Neutrophil (primary cell): ENCODE measurements around the gene DGLUCY.
"Not testable (repeated sequence)": the region's sequence is repeated elsewhere in the genome, so short reads cannot be mapped to it uniquely, and the experiment has no call there.

Experiments
- H3K27ac ChIP-seq: fragments of 200-600 bp; sonication (generic); 2 replicates; pipeline ENCODE4 v1.5.1; 2016; ENCODE audit warnings: mild to moderate bottlenecking, moderate library complexity
- H3K27me3 ChIP-seq: fragments of 200-600 bp; sonication (generic); 2 replicates; pipeline ENCODE4 v1.6.0; 2016; ENCODE audit warnings: mild to moderate bottlenecking
- H3K36me3 ChIP-seq: fragments of 200-600 bp; sonication (generic); 2 replicates; pipeline ENCODE4 v1.5.1; 2017
- H3K4me1 ChIP-seq, 2 experiments: fragments of 200-600 bp in 1 of 2; sonication (generic) in 1 of 2; 1 replicate in 1 of 2; 2 replicates in 1 of 2; pipeline versions ENCODE4 v1.5.1 to v1.6.1; 2013 to 2016; ENCODE audit warnings: low read depth in 1 of 2, low read length in 1 of 2, mild to moderate bottlenecking in 1 of 2, moderate library complexity in 1 of 2; ENCODE audit not compliant: control insufficient read depth in 1 of 2, insufficient read depth in 1 of 2
- H3K4me3 ChIP-seq, 2 experiments: fragments of 200-600 bp in 1 of 2; sonication (generic) in 1 of 2; 1 replicate in 1 of 2; 2 replicates in 1 of 2; pipeline ENCODE4 v1.5.1; 2013 to 2016; ENCODE audit warnings: low read depth in 1 of 2, low read length in 1 of 2, mild to moderate bottlenecking in 1 of 2, moderate library complexity in 1 of 2
- H3K9me3 ChIP-seq: fragments of 200-600 bp; sonication (generic); 2 replicates; pipeline ENCODE4 v1.5.1; 2016
- CTCF ChIP-seq: fragments of 200-600 bp; sonication (generic); IDR thresholded peaks from 2 replicates; pipeline ENCODE4 v1.5.1; 2016; ENCODE audit warnings: antibody characterized with exemption

Gene DGLUCY

DNA sequence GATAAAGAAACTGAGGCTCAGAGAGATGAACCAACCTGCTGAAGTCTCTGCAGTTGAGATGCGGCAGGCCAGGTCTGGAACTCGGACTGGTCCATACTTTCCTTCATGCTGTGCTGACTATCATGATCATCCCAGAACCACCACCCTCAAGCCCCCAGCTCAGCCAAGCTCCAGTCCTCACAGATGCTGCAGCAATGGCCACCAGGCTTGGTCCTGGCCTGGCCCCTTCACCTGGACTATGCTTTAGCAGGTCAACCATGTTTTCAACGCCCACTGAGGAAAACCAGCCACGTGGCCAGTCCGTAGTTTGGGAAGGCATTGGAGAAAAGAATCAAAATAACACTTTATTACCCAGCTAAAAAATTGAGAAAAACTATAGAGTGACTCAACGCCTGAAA lies 129.2 kb downstream of the DGLUCY start:
- H3K27ac ChIP-seq: peak overlapping the region; percentile 73
- no peaks in the 10 kb centered on the region for H3K9me3 ChIP-seq
- H3K4me3 ChIP-seq: peak overlapping the region; percentile 17 to 43
- H3K27me3 ChIP-seq: no peaks in the 10 kb centered on the region
- no peak for TF ChIP-seq CTCF
- peaks cover 51 to 56% of the 10 kb centered on the region in 2 experiments for H3K4me1 ChIP-seq
- no peaks in the 10 kb centered on the region for H3K36me3 ChIP-seq

GRCh38 chr14:91244501-91244901 lies 130.6 kb downstream of the DGLUCY start, which contains the start of gene GPR68:
Gene GPR68 (minus strand): TSS chr14:91244704. CDS start chr14:91235050, 9,654 bp downstream.
- H3K4me3 ChIP-seq: peak within 1 kb of the TSS; percentile 17 to 43
- H3K9me3 ChIP-seq: no peaks in the 10 kb centered on the region
- no peak for TF ChIP-seq CTCF
- peak within 1 kb of the TSS; percentile 73 for H3K27ac ChIP-seq
- no peaks in the 10 kb centered on the region for H3K36me3 ChIP-seq
- H3K4me1 ChIP-seq: peaks cover 62 to 67% of the 10 kb centered on the region in 2 experiments
- H3K27me3 ChIP-seq: no peaks in the 10 kb centered on the region

- Histone ChIP-seq H3K27me3 (no peaks in the 10 kb centered on the region), H3K36me3 (no peaks in the 10 kb centered on the region), H3K4me1 (peaks cover 67 to 72% of the 10 kb centered on the region in 2 experiments), H3K4me3 (no peak overlapping the region), H3K9me3 (no peaks in the 10 kb centered on the region), H3K27ac (no peak overlapping the region)
- no peak for TF ChIP-seq CTCF
These were observed 131.2 kb downstream of the DGLUCY start for GRCh38 chr14:91245029-91245428.

- H3K27ac ChIP-seq, H3K4me3 ChIP-seq, H3K27me3 ChIP-seq, H3K36me3 ChIP-seq, H3K9me3 ChIP-seq: not testable (repeated sequence)
- peaks cover 70 to 73% of the 10 kb centered on the region in 2 experiments for H3K4me1 ChIP-seq
These were observed 131.7 kb downstream of the DGLUCY start for GRCh38 chr14:91245616-91246015.

GRCh38 chr14:91246051-91246852 lies 132.4 kb downstream of the DGLUCY start:
- no peak for TF ChIP-seq CTCF
- Histone ChIP-seq H3K4me1 (peaks cover 70 to 73% of the 10 kb centered on the region in 2 experiments), H3K27ac (no peak overlapping the region), H3K36me3 (no peaks in the 10 kb centered on the region), H3K4me3 (no peak overlapping the region), H3K27me3 (no peaks in the 10 kb centered on the region), H3K9me3 (no peaks in the 10 kb centered on the region)
